GM19395 (cell line): Measurements from ENCODE around the gene SF3B2.
"Not testable (repeated sequence)": the region's sequence is repeated elsewhere in the genome, so short reads cannot be mapped to it uniquely, and the experiment has no call there.

Experiments used
- ATAC-seq: cut with Tn5 transposase; IDR thresholded peaks from one replicate; pipeline ENCODE4 v1.9.1; 2021; ENCODE audit warnings: mild to moderate bottlenecking, moderate library complexity; ENCODE audit not compliant: unreplicated experiment

SF3B2 gene

GRCh38 chr11:66071381-66071801 is 19.2 kb downstream of the SF3B2 start:
- ATAC-seq, result no peak

DNA sequence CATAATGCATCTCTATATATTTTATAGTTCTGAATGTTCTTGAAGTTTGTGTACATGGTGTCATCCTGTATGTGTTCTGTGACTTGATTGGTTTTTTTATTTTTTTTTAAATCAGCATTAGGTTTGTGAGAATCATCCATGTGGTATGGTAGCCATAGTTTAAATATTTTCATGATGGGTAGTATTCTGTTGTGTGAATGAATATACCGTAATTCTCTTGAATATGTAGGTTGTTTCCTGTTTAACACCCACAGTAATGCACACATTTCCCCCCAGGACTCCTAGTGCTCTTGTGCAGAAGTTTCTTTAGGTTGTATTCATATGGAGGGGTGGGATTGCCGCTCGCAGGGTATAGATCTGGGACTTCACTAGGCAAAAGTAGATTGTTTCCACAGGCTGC is 19.9 kb downstream of the SF3B2 start:
- no peak for ATAC-seq

- ATAC-seq, result no peak
These were observed 20.4 kb downstream of the SF3B2 start for GRCh38 chr11:66072518-66072917.

DNA sequence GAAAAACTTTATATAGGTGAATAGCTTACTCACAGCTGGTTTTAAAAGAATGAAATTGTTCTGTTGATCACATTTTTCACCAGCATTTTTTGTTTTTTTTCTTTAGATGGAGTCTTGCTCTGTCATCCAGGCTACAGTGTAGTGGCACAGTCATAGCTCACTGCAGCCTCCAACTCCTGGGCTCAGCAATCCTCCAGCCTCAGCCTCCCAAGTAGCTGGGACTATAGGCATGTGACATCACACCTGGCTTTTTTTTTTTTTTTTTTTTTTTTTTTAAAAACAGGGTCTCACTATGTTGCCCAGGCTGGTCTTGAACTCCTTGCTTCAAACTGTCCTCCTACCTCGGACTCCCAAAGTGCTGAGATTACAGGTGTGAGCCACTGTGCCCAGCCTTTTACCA is 21.5 kb downstream of the SF3B2 start:
- ATAC-seq, result no peak

- ATAC-seq, result no peak
These were observed 23.1 kb downstream of the SF3B2 start for GRCh38 chr11:66075273-66075672.

GRCh38 chr11:66076561-66076960 is 24.4 kb downstream of the SF3B2 start:
- ATAC-seq, result no peak

- no peak for ATAC-seq
These were observed 25.8 kb downstream of the SF3B2 start for GRCh38 chr11:66077927-66078326.

DNA sequence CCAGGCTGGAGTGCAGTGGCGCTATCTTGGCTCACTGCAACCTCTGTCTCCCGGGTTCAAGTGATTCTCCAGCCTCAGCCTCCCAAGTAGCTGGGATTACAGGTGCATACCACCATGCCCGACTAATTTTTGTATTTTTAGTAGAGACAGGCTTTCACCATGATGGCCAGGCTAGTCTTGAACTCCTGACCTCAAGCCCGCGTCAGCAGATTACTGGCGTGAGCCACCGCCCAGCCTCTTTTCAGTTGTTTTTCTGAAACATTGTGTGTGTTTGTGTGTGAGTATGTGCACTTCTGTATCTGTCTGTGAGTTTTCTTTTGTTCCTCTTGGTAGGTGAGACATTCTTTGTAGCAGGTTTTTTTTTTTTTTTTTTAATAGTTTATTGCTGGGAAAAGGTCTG is 26.8 kb downstream of the SF3B2 start:
- ATAC-seq, result not testable (repeated sequence)

DNA sequence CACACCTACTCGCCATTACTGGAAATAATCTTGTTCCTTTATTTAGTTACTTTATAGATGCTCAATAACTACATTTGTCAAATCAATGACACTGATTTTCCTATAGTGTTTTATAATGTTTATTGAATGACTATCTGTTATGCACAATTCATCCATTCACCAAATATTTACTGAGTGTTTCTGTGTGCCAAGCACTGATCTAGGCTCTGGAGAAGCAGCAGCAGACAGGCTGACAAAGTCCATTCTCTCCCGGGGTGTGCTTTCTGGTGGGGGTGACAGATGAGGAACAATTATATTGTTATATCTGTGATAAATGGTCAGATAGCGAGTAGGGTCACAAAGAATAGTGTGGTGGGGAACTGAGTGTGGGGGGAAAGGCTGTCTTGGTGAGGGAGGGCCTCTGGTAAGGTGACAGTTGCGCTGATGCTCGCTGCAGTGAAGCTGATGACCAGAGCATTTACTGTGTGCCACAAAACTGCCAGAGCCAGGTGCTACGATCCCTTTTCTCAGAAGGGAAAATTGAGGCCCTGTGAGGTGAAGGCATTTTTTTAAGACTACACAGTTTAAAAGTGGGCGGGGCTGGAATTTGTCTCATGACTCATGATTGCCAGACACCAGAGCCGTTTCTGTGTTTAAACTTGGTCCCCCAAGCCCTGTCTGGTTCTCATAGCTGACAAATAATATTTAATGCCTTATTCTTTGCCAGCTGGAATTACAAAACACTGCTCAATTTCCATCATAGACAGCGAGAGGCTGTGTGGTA is 28.1 kb downstream of the SF3B2 start:
- no peak for ATAC-seq

DNA sequence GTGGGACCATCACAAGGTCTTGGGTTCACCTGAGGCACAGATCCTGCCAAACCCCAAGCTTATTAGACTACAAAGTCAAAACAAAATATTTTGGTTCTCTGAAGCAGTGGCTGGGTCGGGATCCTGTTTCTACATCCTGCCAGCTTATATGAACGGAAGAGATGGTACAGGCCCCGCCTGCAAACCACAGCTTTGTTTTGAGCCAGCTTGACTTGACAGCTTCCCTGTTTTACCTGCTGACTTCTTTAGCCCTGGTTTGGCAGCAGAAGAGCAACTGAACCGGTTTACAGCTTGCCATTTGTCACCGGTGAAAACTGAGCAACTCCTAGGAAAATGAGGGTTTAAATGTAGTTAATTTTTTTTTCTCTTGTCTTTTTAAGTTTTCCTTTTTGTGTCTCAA is 29.3 kb downstream of the SF3B2 start:
- ATAC-seq, result no peak

- ATAC-seq, result no peak
These were observed 31.0 kb downstream of the SF3B2 start for GRCh38 chr11:66082946-66083698.

- ATAC-seq, result no peak
These were observed 31.6 kb downstream of the SF3B2 start for GRCh38 chr11:66083767-66084166.

DNA sequence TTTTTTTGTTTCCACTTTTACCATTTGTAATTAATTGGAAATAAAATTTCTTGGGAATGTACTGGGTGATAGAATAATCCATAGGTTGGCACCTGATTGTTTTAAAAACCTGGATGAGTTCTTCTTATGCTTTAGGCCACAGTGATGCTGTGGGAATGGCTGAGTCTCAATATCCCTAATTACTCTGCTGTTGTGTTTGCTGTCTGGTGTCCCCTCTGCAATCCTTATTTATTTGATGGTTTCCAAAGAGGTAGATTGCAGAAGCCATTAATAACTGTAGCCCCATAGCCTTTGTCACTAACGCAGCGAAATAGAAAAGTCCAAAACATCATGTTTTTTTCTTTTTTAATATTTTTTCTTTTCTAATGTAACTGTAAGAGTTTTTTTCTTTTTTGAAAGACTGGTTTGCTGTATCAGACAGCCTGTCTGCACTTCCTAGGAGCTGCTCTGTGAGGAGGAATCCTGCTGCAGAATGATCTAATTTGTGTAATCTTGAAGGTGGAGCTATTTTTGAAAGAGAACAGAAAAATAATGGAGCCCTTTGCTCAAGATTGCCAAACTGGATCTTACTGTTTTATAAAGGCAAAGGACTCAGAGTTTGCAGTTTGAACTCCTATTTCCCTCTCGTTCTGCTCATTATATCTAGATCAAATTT is 32.8 kb downstream of the SF3B2 start:
- ATAC-seq, result no peak

GRCh38 chr11:66087148-66087908 is 35.2 kb downstream of the SF3B2 start:
- no peak for ATAC-seq

- ATAC-seq, result no peak
These were observed 36.9 kb downstream of the SF3B2 start for GRCh38 chr11:66089067-66089466.

- no peak for ATAC-seq
These were observed 38.1 kb downstream of the SF3B2 start for GRCh38 chr11:66090288-66090687.

DNA sequence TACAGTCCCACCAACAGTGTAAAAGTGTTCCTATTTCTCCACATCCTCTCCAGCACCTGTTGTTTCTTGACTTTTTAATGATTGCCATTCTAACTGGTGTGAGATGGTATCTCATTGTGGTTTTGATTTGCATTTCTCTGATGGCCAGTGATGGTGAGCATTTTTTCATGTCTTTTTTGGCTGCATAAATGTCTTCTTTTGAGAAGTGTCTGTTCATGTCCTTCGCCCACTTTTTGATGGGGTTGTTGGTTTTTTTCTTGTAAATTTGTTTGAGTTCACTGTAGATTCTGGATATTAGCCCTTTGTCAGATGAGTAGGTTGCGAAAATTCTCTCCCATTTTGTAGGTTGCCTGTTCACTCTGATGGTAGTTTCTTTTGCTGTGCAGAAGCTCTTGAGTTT is 40.0 kb downstream of the SF3B2 start:
- ATAC-seq, result not testable (repeated sequence)

DNA sequence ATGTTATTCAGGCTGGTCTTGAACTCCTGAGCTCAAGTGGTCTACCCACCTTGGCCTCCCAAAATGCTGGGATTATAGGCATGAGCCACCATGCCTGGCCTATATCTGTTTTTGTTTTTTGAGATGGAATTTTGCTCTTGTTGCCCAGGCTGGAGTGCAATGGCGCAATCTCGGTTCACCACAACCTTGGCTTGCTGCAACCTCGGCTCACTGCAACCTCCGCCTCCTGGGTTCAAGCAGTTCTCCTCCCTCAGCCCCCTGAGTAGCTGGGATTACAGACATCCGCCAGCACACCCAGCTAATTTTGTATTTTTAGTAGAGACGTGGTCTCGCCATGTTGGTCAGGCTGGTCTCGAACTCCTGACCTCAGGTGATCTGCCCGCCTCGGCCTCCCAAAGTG is 47.6 kb downstream of the SF3B2 start:
- not testable (repeated sequence) for ATAC-seq

GRCh38 chr11:66100272-66101065 is 48.3 kb downstream of the SF3B2 start:
- ATAC-seq, result peak; percentile 79

DNA sequence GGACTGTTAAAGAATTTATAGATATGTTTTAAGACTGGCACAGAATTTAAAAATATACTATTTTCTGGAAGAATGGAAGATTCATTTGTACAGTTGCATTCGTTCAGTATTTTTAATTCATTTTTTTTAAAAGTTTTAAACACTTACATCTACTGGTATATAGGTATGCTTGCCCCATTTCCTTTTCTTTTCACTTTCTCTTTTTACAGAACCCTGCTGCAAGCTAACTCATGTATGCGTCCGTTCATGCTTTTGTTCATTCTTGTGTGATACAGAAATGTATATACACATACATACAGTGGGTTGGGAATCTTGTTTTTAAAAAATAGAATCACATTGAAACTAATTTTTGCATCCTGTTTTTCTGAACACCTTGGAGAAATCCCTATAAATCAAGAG is 48.9 kb downstream of the SF3B2 start:
- peak; percentile 36 for ATAC-seq
